ENCODE results near the gene BCAS4.

Gene BCAS4

GRCh38 chr20:50904067-50904570, 109.3 kb downstream of the BCAS4 start:
- no peak for DNase-seq (ENCODE audit: low read depth)
- TF ChIP-seq CTCF (IDR thresholded peaks at IDR 0.05; ENCODE audit: control insufficient read depth, insufficient read depth, low read depth, low read length, missing control alignments) = no peak

GRCh38 chr20:50909413-50909812, 114.6 kb downstream of the BCAS4 start:
- DNase-seq (ENCODE audit: low read depth) = no peak
- H3K4me3 ChIP-seq (ENCODE audit: control insufficient read depth, low read depth, low read length) = no peak overlapping the region
- no peak for TF ChIP-seq CTCF (IDR thresholded peaks at IDR 0.05; ENCODE audit: control insufficient read depth, insufficient read depth, low read depth, low read length, missing control alignments)

More at GRCh38 chr20:50904067-50904570, 109.3 kb downstream of the BCAS4 start:
- no peak overlapping the region for H3K4me3 ChIP-seq (ENCODE audit: control insufficient read depth, low read depth, low read length)

- no peak for TF ChIP-seq CTCF (IDR thresholded peaks at IDR 0.05; ENCODE audit: control insufficient read depth, insufficient read depth, low read depth, low read length, missing control alignments)
These were observed 116.2 kb downstream of the BCAS4 start for GRCh38 chr20:50911030-50911429.

GRCh38 chr20:50911716-50912115, 116.9 kb downstream of the BCAS4 start:
- no peak for TF ChIP-seq CTCF (IDR thresholded peaks at IDR 0.05; ENCODE audit: control insufficient read depth, insufficient read depth, low read depth, low read length, missing control alignments)
- DNase-seq (ENCODE audit: low read depth) = no peak
- no peak overlapping the region for H3K4me3 ChIP-seq (ENCODE audit: control insufficient read depth, low read depth, low read length)

More at GRCh38 chr20:50911030-50911429, 116.2 kb downstream of the BCAS4 start:
- DNase-seq (ENCODE audit: low read depth) = peak; percentile 80
- H3K4me3 ChIP-seq (ENCODE audit: control insufficient read depth, low read depth, low read length) = no peak overlapping the region

GRCh38 chr20:50913690-50914375, 119.0 kb downstream of the BCAS4 start:
- no peak for TF ChIP-seq CTCF (IDR thresholded peaks at IDR 0.05; ENCODE audit: control insufficient read depth, insufficient read depth, low read depth, low read length, missing control alignments)
- DNase-seq (ENCODE audit: low read depth) = no peak
- H3K4me3 ChIP-seq (ENCODE audit: control insufficient read depth, low read depth, low read length) = no peak overlapping the region

- DNase-seq (ENCODE audit: low read depth) = no peak
- no peak for TF ChIP-seq CTCF (IDR thresholded peaks at IDR 0.05; ENCODE audit: control insufficient read depth, insufficient read depth, low read depth, low read length, missing control alignments)
- no peak overlapping the region for H3K4me3 ChIP-seq (ENCODE audit: control insufficient read depth, low read depth, low read length)
These were observed 120.6 kb downstream of the BCAS4 start for GRCh38 chr20:50915424-50915823.

Measured in AG09309 (cell line).